ENCODE measurements around the gene ZNF236.

The ZNF236 gene

DNA sequence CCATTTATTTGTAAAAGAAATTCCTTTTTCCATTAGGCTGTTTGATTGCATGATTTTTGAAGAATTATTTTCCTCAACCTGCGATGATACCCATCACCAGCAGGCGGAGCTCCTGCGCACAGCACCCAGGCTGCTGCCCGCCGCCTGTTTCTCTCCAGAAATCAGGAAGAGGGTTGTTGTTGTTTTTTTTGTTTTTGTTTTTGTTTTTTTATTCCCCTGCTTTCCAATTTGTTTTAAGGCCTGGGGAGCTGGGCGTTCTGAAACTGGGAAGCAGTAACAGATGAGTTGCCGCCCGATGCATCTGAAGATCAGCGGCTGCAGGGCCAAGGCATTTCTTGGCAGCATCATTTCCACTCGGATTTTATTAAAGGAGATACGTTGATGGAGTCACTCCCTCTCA lies 178.2 kb downstream of the ZNF236 start:
- no peak overlapping the region for H3K4me3 ChIP-seq (replicated peaks; ENCODE audit: low read depth, low read length)
- TF ChIP-seq, protein P1, sequence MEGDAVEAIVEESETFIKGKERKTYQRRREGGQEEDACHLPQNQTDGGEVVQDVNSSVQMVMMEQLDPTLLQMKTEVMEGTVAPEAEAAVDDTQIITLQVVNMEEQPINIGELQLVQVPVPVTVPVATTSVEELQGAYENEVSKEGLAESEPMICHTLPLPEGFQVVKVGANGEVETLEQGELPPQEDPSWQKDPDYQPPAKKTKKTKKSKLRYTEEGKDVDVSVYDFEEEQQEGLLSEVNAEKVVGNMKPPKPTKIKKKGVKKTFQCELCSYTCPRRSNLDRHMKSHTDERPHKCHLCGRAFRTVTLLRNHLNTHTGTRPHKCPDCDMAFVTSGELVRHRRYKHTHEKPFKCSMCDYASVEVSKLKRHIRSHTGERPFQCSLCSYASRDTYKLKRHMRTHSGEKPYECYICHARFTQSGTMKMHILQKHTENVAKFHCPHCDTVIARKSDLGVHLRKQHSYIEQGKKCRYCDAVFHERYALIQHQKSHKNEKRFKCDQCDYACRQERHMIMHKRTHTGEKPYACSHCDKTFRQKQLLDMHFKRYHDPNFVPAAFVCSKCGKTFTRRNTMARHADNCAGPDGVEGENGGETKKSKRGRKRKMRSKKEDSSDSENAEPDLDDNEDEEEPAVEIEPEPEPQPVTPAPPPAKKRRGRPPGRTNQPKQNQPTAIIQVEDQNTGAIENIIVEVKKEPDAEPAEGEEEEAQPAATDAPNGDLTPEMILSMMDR (IDR thresholded peaks at IDR 0.05; ENCODE audit: low read depth, low read length, missing control alignments) = peak; percentile 98
- no peak for DNase-seq (ENCODE audit: extremely low read depth, low read depth)

DNA sequence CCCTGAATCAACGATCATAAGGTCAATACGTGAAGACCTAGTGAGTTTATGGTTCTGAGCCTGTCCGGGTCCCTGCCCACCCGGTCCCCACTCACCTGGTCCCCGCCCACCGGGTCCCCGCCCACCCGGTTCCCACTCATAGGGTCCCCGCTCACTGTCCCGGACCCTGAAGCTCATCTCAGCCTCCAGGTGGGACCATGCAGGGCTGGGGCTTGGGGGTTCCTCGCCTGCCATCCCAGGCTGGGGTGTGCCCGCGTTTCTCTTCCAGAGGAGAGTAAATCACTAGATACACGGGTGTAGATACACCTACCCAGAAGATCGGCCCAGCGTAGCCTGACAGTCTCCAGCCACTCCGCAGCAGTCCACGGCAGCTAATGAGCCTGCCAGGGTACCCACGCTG lies 178.7 kb downstream of the ZNF236 start:
- no peak for DNase-seq (ENCODE audit: extremely low read depth, low read depth)
- TF ChIP-seq, protein P1 (IDR thresholded peaks at IDR 0.05; ENCODE audit: low read depth, low read length, missing control alignments) = no peak

DNA sequence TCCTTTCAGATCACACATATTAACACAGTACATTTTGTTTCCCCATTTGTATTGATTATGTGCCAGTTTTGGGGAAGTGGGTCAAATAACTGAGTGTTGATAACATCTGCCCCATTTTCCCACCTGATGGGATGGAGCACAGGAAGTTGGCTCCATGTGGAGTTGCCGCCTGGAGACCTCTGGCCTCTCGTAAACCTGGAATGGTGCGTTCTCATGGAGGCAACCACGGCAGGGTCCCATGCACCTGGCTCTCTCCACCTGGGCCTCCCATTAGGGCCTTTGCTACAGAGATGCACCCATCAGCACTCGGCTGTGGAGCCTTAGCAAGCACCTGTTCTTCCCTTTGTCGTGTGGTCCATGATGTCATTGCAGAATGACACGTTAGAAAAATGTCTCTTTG lies 179.6 kb downstream of the ZNF236 start:
- TF ChIP-seq, protein P1 (IDR thresholded peaks at IDR 0.05; ENCODE audit: low read depth, low read length, missing control alignments) = no peak
- no peak for DNase-seq (ENCODE audit: extremely low read depth, low read depth)
- H3K4me3 ChIP-seq (replicated peaks; ENCODE audit: low read depth, low read length) = no peak overlapping the region

More for the DNA sequence above, 178.7 kb downstream of the ZNF236 start:
- H3K4me3 ChIP-seq (replicated peaks; ENCODE audit: low read depth, low read length) = no peak overlapping the region

DNA sequence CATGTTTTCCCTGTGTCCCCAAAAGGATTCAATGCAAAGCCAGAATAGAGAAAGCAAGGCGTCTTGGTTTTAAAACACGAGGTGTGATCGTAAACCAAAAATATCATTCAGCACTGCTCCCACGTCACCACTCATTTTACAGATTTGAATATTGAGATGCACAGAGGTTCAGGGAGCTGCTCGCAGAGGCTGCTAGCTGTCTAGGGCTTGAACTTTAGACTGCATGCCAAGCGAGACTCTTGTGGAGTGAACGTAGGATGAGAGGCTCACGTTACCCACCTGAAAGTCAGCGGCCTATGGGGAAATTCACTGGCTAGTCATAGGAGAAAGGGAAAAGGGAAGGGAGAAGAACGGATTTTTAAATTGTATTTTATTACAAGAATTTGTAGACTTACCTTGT lies 180.1 kb downstream of the ZNF236 start:
- H3K4me3 ChIP-seq (replicated peaks; ENCODE audit: low read depth, low read length) = no peak overlapping the region
- TF ChIP-seq, protein P1 (IDR thresholded peaks at IDR 0.05; ENCODE audit: low read depth, low read length, missing control alignments) = no peak
- DNase-seq (ENCODE audit: extremely low read depth, low read depth) = no peak

DNA sequence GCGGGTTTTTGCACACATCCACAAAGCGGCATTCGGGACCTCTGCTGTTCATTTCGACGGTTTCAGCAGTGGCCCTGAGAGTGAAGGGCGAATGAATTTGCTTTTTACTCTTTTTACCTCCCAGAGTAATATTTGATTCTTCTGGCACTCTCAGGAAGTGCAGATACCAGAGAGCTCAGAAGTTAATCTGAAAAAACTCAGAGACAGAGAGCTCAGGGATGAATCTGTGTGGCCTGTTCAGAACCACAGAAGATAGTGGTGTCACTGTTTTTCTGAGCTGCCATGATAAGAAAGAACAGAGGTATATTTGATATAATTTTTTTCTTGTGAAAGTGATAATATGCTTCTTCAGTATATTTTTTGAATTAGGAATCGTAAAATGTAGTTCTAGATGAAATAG lies 181.0 kb downstream of the ZNF236 start:
- DNase-seq (ENCODE audit: extremely low read depth, low read depth) = no peak
- no peak overlapping the region for H3K4me3 ChIP-seq (replicated peaks; ENCODE audit: low read depth, low read length)
- TF ChIP-seq, protein P1 (IDR thresholded peaks at IDR 0.05; ENCODE audit: low read depth, low read length, missing control alignments) = no peak

DNA sequence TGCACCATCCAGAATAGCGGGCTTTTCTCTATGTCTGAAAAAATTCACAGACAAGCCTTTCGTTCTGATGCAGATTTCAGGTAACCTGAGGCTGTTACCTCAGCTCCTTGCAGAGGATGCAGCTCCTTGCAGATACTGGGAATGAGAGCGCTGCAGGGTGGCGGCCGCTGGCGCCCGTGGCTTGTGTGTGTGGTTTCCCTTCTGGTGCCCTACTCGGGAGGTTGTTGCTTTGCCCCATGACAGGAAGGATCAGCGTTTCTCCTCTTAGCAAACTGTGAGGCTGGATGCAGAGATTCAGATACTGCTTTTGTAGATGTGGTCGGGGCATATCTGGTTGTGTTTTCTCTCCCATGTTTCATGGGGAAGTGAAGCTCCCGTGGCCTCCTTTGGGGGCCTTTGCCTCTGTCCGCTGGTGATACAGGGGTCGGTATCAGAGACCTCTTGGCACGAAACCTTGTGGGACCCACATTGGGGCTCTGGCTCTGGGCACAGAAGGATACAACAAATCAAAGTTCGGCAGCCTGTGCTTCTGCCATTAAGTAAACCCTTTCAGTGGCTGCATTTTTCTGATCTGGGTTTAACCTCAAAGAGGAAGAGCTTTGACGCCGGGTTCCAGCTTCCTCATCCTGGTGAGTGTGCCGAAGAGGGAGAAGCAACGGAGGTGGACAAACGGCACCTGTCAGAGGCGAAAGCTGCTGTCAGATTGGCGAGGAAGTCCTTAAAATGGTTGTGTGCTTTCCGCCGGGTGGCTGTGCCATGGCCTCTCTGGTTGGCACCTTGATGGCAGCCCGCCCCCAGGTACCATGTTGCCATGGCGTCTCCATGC lies 182.4 kb downstream of the ZNF236 start:
- no peak for DNase-seq (ENCODE audit: extremely low read depth, low read depth)
- TF ChIP-seq, protein P1 (IDR thresholded peaks at IDR 0.05; ENCODE audit: low read depth, low read length, missing control alignments) = no peak
- H3K4me3 ChIP-seq (replicated peaks; ENCODE audit: low read depth, low read length) = no peak overlapping the region

Measured in HFF-Myc (cell line).